ENCODE data around the gene MAGEA3. TPM values are rescaled to one million over a fixed set of nuclear protein-coding genes. Genes with fewer than 3 reads are reported as not detected.
"Not testable (repeated sequence)": the region's sequence is repeated elsewhere in the genome, so short reads cannot be mapped to it uniquely, and the experiment has no call there.

MAGEA3 gene
- total and polyA plus RNA-seq, 10 of the 15 experiments (the other 5 are each of a cell fraction or from before 2014, with no cell fraction given), result 1.4 TPM; not detected in 9

- Histone ChIP-seq H3K9me3 (replicated peaks; ENCODE audit: control insufficient read depth, insufficient read depth, low read length) (no peaks in the 10 kb centered on the region), H3K4me3 (no peak within 1 kb of the TSS), H3K9ac (ENCODE audit: control insufficient read depth, insufficient read depth, low read length) (no peak within 1 kb of the TSS), H3K27ac (ENCODE audit: control insufficient read depth, insufficient read depth) (no peak within 1 kb of the TSS), H3K79me2 (ENCODE audit: control insufficient read depth, insufficient read depth, low read length) (no peaks in the 10 kb centered on the region), H3K4me1 (ENCODE audit: control insufficient read depth, insufficient read depth, low read length) (no peaks in the 10 kb centered on the region), H2AFZ (ENCODE audit: control insufficient read depth, low read depth, low read length) (no peak within 1 kb of the TSS), H3K36me3 (ENCODE audit: control insufficient read depth in 2 of 2, insufficient read depth in 2 of 2, low read length in 1 of 2) (no peaks in the 10 kb centered on the region), H3K27me3 (replicated peaks in 1 of 2; ENCODE audit: control insufficient read depth in 2 of 2, insufficient read depth in 2 of 2, low read length in 1 of 2) (no peaks in the 10 kb centered on the region), H3K4me2 (ENCODE audit: control insufficient read depth, insufficient read depth) (no peak within 1 kb of the TSS), H4K20me1 (ENCODE audit: control insufficient read depth, insufficient read depth) (no peaks in the 10 kb centered on the region)
- in situ Hi-C loops (cut with MboI) (no loop called here), intact Hi-C loops (cut with micrococcal nuclease; ENCODE audit: unreplicated experiment) (no loop called here)
- BruUV-seq (replicated peaks), result no TSS peak
- no peak for FAIRE-seq
- WGBS (ENCODE audit: insufficient coverage, insufficient replicate concordance, low lambda C conversion rate, missing lambda C conversion rate), result 62% methylated on average over 16 of the region's 21 CpGs
- no peak for DNase-seq (ENCODE audit: low read depth, low spot score)
- TF ChIP-seq FOXM1 (IDR thresholded peaks at IDR 0.05; ENCODE audit: low read depth, low read length), result no peak
- no peak for TF ChIP-seq TCF7 (IDR thresholded peaks at IDR 0.05; ENCODE audit: borderline replicate concordance)
- TF ChIP-seq STAT1 (conservative IDR thresholded peaks at IDR 0.05), result no peak
- ATAC-seq, result no peak
- POLR2A ChIA-PET, result no interaction called here
- CTCF ChIA-PET, result no interaction called here
- RAD21 ChIA-PET (ENCODE audit: unreplicated experiment), result no interaction called here
- SMC1A ChIA-PET (ENCODE audit: uncharacterized antibody, unreplicated experiment), result no interaction called here
Measured at GRCh38 chrX:152733261-152733975, 34.8 kb downstream of the MAGEA3 start, which contains the start of the genes CSAG1 and MAGEA12. Gene CSAG1, minus strand, starts transcription at chrX:152733721. Its CDS starts 1,261 bp downstream, at chrX:152732460. Gene MAGEA12, plus strand, starts transcription at chrX:152733757. Its CDS starts 2,405 bp downstream, at chrX:152736162.

- H3K27ac ChIP-seq (ENCODE audit: control insufficient read depth, insufficient read depth); CTCF ChIA-PET; H3K27me3 ChIP-seq (replicated peaks in 1 of 2; ENCODE audit: control insufficient read depth in 2 of 2, insufficient read depth in 2 of 2, low read length in 1 of 2); ATAC-seq; DNase-seq (ENCODE audit: low read depth, low spot score); H3K9ac ChIP-seq (ENCODE audit: control insufficient read depth, insufficient read depth, low read length); POLR2A ChIA-PET; H3K36me3 ChIP-seq (ENCODE audit: control insufficient read depth in 2 of 2, insufficient read depth in 2 of 2, low read length in 1 of 2); in situ Hi-C loops (cut with MboI); FAIRE-seq; H3K4me3 ChIP-seq; H4K20me1 ChIP-seq (ENCODE audit: control insufficient read depth, insufficient read depth); intact Hi-C loops (cut with micrococcal nuclease; ENCODE audit: unreplicated experiment); H3K9me3 ChIP-seq (replicated peaks; ENCODE audit: control insufficient read depth, insufficient read depth, low read length); H3K79me2 ChIP-seq (ENCODE audit: control insufficient read depth, insufficient read depth, low read length); H2AFZ ChIP-seq (ENCODE audit: control insufficient read depth, low read depth, low read length); H3K4me1 ChIP-seq (ENCODE audit: control insufficient read depth, insufficient read depth, low read length); RAD21 ChIA-PET (ENCODE audit: unreplicated experiment); BruUV-seq (replicated peaks); H3K4me2 ChIP-seq (ENCODE audit: control insufficient read depth, insufficient read depth): not testable (repeated sequence)
- SMC1A ChIA-PET (ENCODE audit: uncharacterized antibody, unreplicated experiment), result interaction anchor here (0.6 kb wide), 1 partner anchor 824 kb away, joined by 3 read pairs; no protein-coding TSS in a partner anchor
- WGBS (ENCODE audit: insufficient coverage, insufficient replicate concordance, low lambda C conversion rate, missing lambda C conversion rate), result 51% methylated on average over 22 of the region's 22 CpGs
Measured at GRCh38 chrX:152734143-152734858, 35.7 kb downstream of the MAGEA3 start.

Measured in GM12878 (cell line).